Keratinocyte (primary cell): ENCODE results near the gene TOR1AIP1. TPM values are rescaled to one million over a fixed set of nuclear protein-coding genes. Genes with fewer than 3 reads are reported as not detected.

Experiments used
- DNase-seq: peaks from one replicate; pipeline ENCODE4 v3.0.0-alpha.2; 2011; ENCODE audit warnings: low read depth, missing footprints, low spot score
- FAIRE-seq: peaks from 2 replicates; lab custom pipeline; 2011; peaks lifted over from hg19 to GRCh38; lab: Jason Lieb, UNC
- H2AFZ ChIP-seq: 2 replicates; pipeline ENCODE4 v1.6.0; 2012; ENCODE audit warnings: low read length, control low read depth, inconsistent platforms; ENCODE audit not compliant: control insufficient read depth
- H3K27ac ChIP-seq: 2 replicates; pipeline ENCODE4 v1.5.1; 2011; ENCODE audit warnings: low read length; ENCODE audit not compliant: control insufficient read depth, insufficient read depth
- H3K27me3 ChIP-seq: 3 replicates; pipeline ENCODE4 v1.6.0; 2011; ENCODE audit warnings: low read length; ENCODE audit not compliant: control insufficient read depth, insufficient read depth; ENCODE audit errors: extremely low read depth
- H3K36me3 ChIP-seq, 2 experiments: 2 replicates in 1 of 2; 3 replicates in 1 of 2; pipeline ENCODE4 v1.5.1; 2011; ENCODE audit warnings: low read length in 2 of 2, mild to moderate bottlenecking in 1 of 2; ENCODE audit not compliant: control insufficient read depth in 2 of 2, insufficient read depth in 2 of 2; ENCODE audit errors: extremely low read depth in 1 of 2
- H3K4me1 ChIP-seq: 3 replicates; pipeline ENCODE4 v1.5.1; 2011; ENCODE audit warnings: low read length; ENCODE audit not compliant: control insufficient read depth, insufficient read depth; ENCODE audit errors: extremely low read depth
- H3K4me2 ChIP-seq: 3 replicates; pipeline ENCODE4 v1.6.0; 2011; ENCODE audit warnings: low read depth, low read length; ENCODE audit not compliant: control insufficient read depth, insufficient read depth; ENCODE audit errors: extremely low read depth
- H3K4me3 ChIP-seq, 3 experiments: fragments of 200-600 bp in 1 of 3; sonication (generic) in 1 of 3; 2 replicates in 2 of 3; 3 replicates in 1 of 3; pipeline ENCODE4 v1.5.1; 2011 to 2016; ENCODE audit warnings: low read length in 3 of 3, mild to moderate bottlenecking in 3 of 3, control low read depth in 2 of 3, inconsistent platforms in 1 of 3, low read depth in 1 of 3, mixed read lengths in 1 of 3, mixed run types in 1 of 3, moderate library complexity in 1 of 3; ENCODE audit not compliant: control insufficient read depth in 2 of 3, insufficient read depth in 2 of 3; ENCODE audit errors: extremely low read depth in 1 of 3
- H3K79me2 ChIP-seq: 2 replicates; pipeline ENCODE4 v1.6.0; 2012; ENCODE audit warnings: low read length; ENCODE audit not compliant: control insufficient read depth, insufficient read depth
- H3K9ac ChIP-seq: 3 replicates; pipeline ENCODE4 v1.6.0; 2011; ENCODE audit warnings: low read length; ENCODE audit not compliant: control insufficient read depth, insufficient read depth; ENCODE audit errors: extremely low read depth
- H3K9me1 ChIP-seq: 3 replicates; pipeline ENCODE4 v1.6.0; 2011; ENCODE audit warnings: low read length; ENCODE audit not compliant: control insufficient read depth, insufficient read depth; ENCODE audit errors: extremely low read depth
- H3K9me3 ChIP-seq: 2 replicates; pipeline ENCODE4 v1.5.1; 2012; ENCODE audit warnings: low read depth, low read length; ENCODE audit not compliant: control insufficient read depth
- H4K20me1 ChIP-seq: 3 replicates; pipeline ENCODE4 v1.6.0; 2011; ENCODE audit warnings: low read length; ENCODE audit not compliant: control insufficient read depth, insufficient read depth; ENCODE audit errors: extremely low read depth
- CTCF ChIP-seq, 3 experiments: IDR thresholded peaks in 1 of 3; conservative IDR thresholded peaks in 1 of 3; optimal IDR thresholded peaks in 1 of 3; 2 replicates in 2 of 3; 3 replicates in 1 of 3; pipeline versions ENCODE3 to v1.5.1; 2011; ENCODE audit warnings: low read length in 3 of 3, mild to moderate bottlenecking in 3 of 3, moderate library complexity in 2 of 3, control low read depth in 1 of 3, inconsistent platforms in 1 of 3; ENCODE audit not compliant: insufficient read depth in 2 of 3; ENCODE audit errors: extremely low read depth in 1 of 3
- EZH2 ChIP-seq: IDR thresholded peaks from one replicate; pipeline ENCODE4 v1.6.1; 2012; ENCODE audit warnings: inconsistent platforms, mild to moderate bottlenecking, low read length, moderate library complexity
- dilution Hi-C: fragments of 300-500 bp; cut with MboI; formaldehyde crosslinking; loops from one replicate; pipeline ENCODE4 v1.7.0; 2020; ENCODE audit warnings: low sequenced_read_pairs; ENCODE audit not compliant: extremely low pct_ligation_motif_present
- polyA plus RNA-seq, 5 experiments: library from polyadenylated mRNA; depleted of rRNA in 3 of 5; stranded (reverse) in 3 of 5; stranded (forward) in 1 of 5; unstranded in 1 of 5; fragments of >200 nt; gene quantifications; 1 replicate in 1 of 5; 2 replicates in 3 of 5; 3 replicates in 1 of 5; pipeline versions ENCODE4 v1.2.1 to v1.2.3, GENCODE V29; 2011 to 2012; ENCODE audit warnings: missing spikeins in 2 of 5, low read depth in 1 of 5, low replicate concordance in 1 of 5

Gene TOR1AIP1
- polyA plus RNA-seq, 1 donor (not counting 4 experiments of a cell fraction or from before 2014, with no cell fraction given), result 50.0 TPM

DNA sequence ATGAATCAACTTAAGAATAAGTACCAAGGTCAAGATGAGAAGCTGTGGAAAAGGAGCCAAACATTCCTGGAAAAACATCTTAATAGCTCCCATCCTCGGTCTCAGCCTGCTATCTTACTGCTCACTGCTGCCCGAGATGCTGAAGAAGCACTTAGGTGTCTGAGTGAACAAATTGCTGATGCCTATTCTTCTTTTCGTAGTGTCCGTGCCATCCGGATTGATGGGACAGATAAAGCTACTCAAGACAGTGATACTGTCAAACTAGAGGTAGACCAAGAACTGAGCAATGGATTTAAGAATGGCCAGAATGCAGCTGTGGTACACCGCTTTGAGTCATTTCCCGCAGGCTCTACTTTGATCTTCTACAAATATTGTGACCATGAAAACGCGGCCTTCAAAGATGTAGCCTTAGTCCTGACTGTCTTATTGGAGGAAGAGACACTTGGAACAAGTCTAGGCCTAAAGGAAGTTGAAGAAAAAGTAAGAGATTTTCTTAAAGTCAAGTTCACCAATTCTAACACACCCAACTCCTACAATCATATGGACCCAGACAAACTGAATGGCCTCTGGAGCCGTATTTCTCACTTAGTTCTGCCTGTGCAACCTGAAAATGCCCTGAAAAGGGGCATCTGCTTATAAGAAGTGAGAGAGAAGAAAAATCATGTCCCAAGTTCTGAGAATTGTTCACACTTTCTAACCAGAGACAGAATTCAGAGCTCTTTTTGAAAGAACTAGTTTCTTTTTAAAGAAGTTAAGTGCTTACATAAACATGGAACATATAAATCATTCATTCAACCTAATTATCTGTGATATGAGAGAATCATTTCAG lies 35.7 kb downstream of the TOR1AIP1 start:
- Histone ChIP-seq H3K4me2 (no peak overlapping the region), H3K9ac (no peak overlapping the region), H2AFZ (no peak overlapping the region), H3K9me3 (no peaks in the 10 kb centered on the region), H3K4me1 (no peaks in the 10 kb centered on the region), H4K20me1 (no peaks in the 10 kb centered on the region), H3K9me1 (no peaks in the 10 kb centered on the region), H3K27me3 (no peaks in the 10 kb centered on the region), H3K27ac (no peak overlapping the region), H3K79me2 (no peaks in the 10 kb centered on the region), H3K36me3 (peaks cover 9 to 16% of the 10 kb centered on the region in 2 experiments), H3K4me3 (no peak overlapping the region)
- FAIRE-seq, result no peak
- DNase-seq, result no peak
- no peak for TF ChIP-seq EZH2
- TF ChIP-seq CTCF (optimal IDR thresholded peaks at IDR 0.05 in 1 of 3, IDR thresholded peaks at IDR 0.05 in 1 of 3, conservative IDR thresholded peaks at IDR 0.05 in 1 of 3; ENCODE audit: extremely low read depth in 1 of 3, insufficient read depth in 2 of 3, low read length in 3 of 3), result no peak
- dilution Hi-C loops, result no loop called here

DNA sequence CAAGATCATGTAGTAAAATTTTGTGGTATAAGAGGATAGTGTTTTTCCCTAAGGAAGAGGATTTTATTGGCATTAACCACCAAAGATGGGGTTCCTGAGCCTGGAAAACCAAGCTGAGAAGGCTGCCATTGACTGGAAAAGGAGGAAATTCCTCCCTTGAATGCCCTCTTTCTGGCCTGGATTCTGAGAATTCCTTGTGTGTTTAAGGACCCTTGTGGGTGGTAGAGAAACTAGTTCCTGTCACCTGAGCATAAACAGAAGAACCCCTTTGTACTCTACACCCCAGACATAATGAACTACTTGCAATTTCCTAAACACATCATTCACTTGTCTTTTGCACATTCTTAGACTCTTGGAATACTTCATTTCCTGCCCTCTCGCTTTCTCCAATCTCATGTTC lies 39.4 kb downstream of the TOR1AIP1 start:
- H3K27ac ChIP-seq, result no peak overlapping the region
- H3K9ac ChIP-seq, result no peak overlapping the region
- FAIRE-seq (no peak), DNase-seq (no peak)
- no peaks in the 10 kb centered on the region for H3K9me3 ChIP-seq
- no peaks in the 10 kb centered on the region for H3K79me2 ChIP-seq
- H4K20me1 ChIP-seq, result no peaks in the 10 kb centered on the region
- H3K4me2 ChIP-seq, result no peak overlapping the region
- H3K27me3 ChIP-seq, result no peaks in the 10 kb centered on the region
- H2AFZ ChIP-seq, result no peak overlapping the region
- peaks cover 7 to 16% of the 10 kb centered on the region in 2 experiments for H3K36me3 ChIP-seq
- peaks cover 7% of the 10 kb centered on the region for H3K4me1 ChIP-seq
- H3K4me3 ChIP-seq, result no peak overlapping the region
- H3K9me1 ChIP-seq, result no peaks in the 10 kb centered on the region
- TF ChIP-seq EZH2, result no peak
- TF ChIP-seq CTCF (optimal IDR thresholded peaks at IDR 0.05 in 1 of 3, IDR thresholded peaks at IDR 0.05 in 1 of 3, conservative IDR thresholded peaks at IDR 0.05 in 1 of 3; ENCODE audit: extremely low read depth in 1 of 3, insufficient read depth in 2 of 3, low read length in 3 of 3), result no peak
- dilution Hi-C loops, result no loop called here
